GM21381 (cell line): ENCODE measurements around the gene FGR.
A peak's percentile ranks its signal among the peaks of the same experiment; 100 is the strongest.
"Not testable (repeated sequence)": the region's sequence is repeated elsewhere in the genome, so short reads cannot be mapped to it uniquely, and the experiment has no call there.

Experiments used
- ATAC-seq: cut with Tn5 transposase; IDR thresholded peaks from one replicate; pipeline ENCODE4 v1.9.1; 2021; ENCODE audit warnings: mild to moderate bottlenecking, moderate library complexity; ENCODE audit not compliant: unreplicated experiment

FGR gene

GRCh38 chr1:27660300-27660835 lies 25.4 kb upstream of the FGR start:
- no peak for ATAC-seq

- ATAC-seq, result peak; percentile 64
These were observed 24.7 kb upstream of the FGR start for GRCh38 chr1:27659497-27660299.

GRCh38 chr1:27658951-27659496 lies 24.0 kb upstream of the FGR start:
- ATAC-seq, result peak; percentile 19

- no peak for ATAC-seq
These were observed 21.3 kb upstream of the FGR start for GRCh38 chr1:27656157-27656893.

- no peak for ATAC-seq
These were observed 20.4 kb upstream of the FGR start for GRCh38 chr1:27655151-27655937.

GRCh38 chr1:27652111-27652864 lies 17.3 kb upstream of the FGR start:
- no peak for ATAC-seq

- ATAC-seq, result no peak
These were observed 15.7 kb upstream of the FGR start for GRCh38 chr1:27650539-27651175.

GRCh38 chr1:27650171-27650538 lies 15.2 kb upstream of the FGR start:
- ATAC-seq, result no peak

- ATAC-seq, result no peak
These were observed 14.3 kb upstream of the FGR start for GRCh38 chr1:27649306-27649635.

GRCh38 chr1:27648602-27649305 lies 13.8 kb upstream of the FGR start:
- ATAC-seq, result no peak

- ATAC-seq, result no peak
These were observed 12.3 kb upstream of the FGR start for GRCh38 chr1:27647328-27647727.

GRCh38 chr1:27646676-27647075 lies 11.7 kb upstream of the FGR start:
- no peak for ATAC-seq

GRCh38 chr1:27645071-27645415 lies 10.1 kb upstream of the FGR start:
- ATAC-seq, result no peak

- no peak for ATAC-seq
These were observed 9.5 kb upstream of the FGR start for GRCh38 chr1:27644369-27645070.

- no peak for ATAC-seq
These were observed 8.8 kb upstream of the FGR start for GRCh38 chr1:27643600-27644368.

GRCh38 chr1:27640514-27640913 lies 5.5 kb upstream of the FGR start:
- ATAC-seq, result not testable (repeated sequence)

- no peak for ATAC-seq
These were observed 3.8 kb upstream of the FGR start for GRCh38 chr1:27638805-27639204.
